ENCODE results near the gene CUL1.

The CUL1 gene

GRCh38 chr7:148664324-148664723 lies 34.4 kb upstream of the CUL1 start:
- Histone ChIP-seq H3F3A (ENCODE audit: control insufficient read depth, insufficient read depth) (no peaks in the 10 kb centered on the region), H3K4me2 (ENCODE audit: low read length) (no peak overlapping the region), H4K20me1 (ENCODE audit: control insufficient read depth, insufficient read depth, low read depth, low read length) (no peaks in the 10 kb centered on the region), H3K27ac (ENCODE audit: low read depth, low read length) (no peak overlapping the region), H3K27me3 (ENCODE audit: control insufficient read depth, low read length) (peaks cover 11% of the 10 kb centered on the region; the same call in 1 of the 2 replicates), H3K79me2 (ENCODE audit: control insufficient read depth, low read length) (no peaks in the 10 kb centered on the region), H3K36me3 (ENCODE audit: control insufficient read depth, low read length) (no peaks in the 10 kb centered on the region), H3K9me3 (ENCODE audit: control insufficient read depth, insufficient read depth, low read length) (no peaks in the 10 kb centered on the region), H3K9me2 (replicated peaks; ENCODE audit: control insufficient read depth, low read length) (no peaks in the 10 kb centered on the region), H3K4me3 (ENCODE audit: low read length) (no peak overlapping the region), H3K4me1 (ENCODE audit: control insufficient read depth, low read length) (no peaks in the 10 kb centered on the region)
- TF ChIP-seq EZH2phosphoT487 (IDR thresholded peaks at IDR 0.05; ENCODE audit: borderline replicate concordance, low read length): no peak
- TF ChIP-seq, protein P1, sequence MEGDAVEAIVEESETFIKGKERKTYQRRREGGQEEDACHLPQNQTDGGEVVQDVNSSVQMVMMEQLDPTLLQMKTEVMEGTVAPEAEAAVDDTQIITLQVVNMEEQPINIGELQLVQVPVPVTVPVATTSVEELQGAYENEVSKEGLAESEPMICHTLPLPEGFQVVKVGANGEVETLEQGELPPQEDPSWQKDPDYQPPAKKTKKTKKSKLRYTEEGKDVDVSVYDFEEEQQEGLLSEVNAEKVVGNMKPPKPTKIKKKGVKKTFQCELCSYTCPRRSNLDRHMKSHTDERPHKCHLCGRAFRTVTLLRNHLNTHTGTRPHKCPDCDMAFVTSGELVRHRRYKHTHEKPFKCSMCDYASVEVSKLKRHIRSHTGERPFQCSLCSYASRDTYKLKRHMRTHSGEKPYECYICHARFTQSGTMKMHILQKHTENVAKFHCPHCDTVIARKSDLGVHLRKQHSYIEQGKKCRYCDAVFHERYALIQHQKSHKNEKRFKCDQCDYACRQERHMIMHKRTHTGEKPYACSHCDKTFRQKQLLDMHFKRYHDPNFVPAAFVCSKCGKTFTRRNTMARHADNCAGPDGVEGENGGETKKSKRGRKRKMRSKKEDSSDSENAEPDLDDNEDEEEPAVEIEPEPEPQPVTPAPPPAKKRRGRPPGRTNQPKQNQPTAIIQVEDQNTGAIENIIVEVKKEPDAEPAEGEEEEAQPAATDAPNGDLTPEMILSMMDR (IDR thresholded peaks at IDR 0.05; ENCODE audit: low read depth, low read length, poor library complexity, severe bottlenecking): no peak

- H3K36me3 ChIP-seq (ENCODE audit: control insufficient read depth, low read length): no peaks in the 10 kb centered on the region
- H3F3A ChIP-seq (ENCODE audit: control insufficient read depth, insufficient read depth): no peaks in the 10 kb centered on the region
- peaks cover 11% of the 10 kb centered on the region; the same call in 1 of the 2 replicates for H3K27me3 ChIP-seq (ENCODE audit: control insufficient read depth, low read length)
- H3K79me2 ChIP-seq (ENCODE audit: control insufficient read depth, low read length): no peaks in the 10 kb centered on the region
- H3K9me3 ChIP-seq (ENCODE audit: control insufficient read depth, insufficient read depth, low read length): no peaks in the 10 kb centered on the region
- no peaks in the 10 kb centered on the region for H4K20me1 ChIP-seq (ENCODE audit: control insufficient read depth, insufficient read depth, low read depth, low read length)
- H3K9me2 ChIP-seq (replicated peaks; ENCODE audit: control insufficient read depth, low read length): no peaks in the 10 kb centered on the region
- no peak for TF ChIP-seq EZH2phosphoT487 (IDR thresholded peaks at IDR 0.05; ENCODE audit: borderline replicate concordance, low read length)
- TF ChIP-seq, protein P1 (IDR thresholded peaks at IDR 0.05; ENCODE audit: low read depth, low read length, poor library complexity, severe bottlenecking): no peak
- no peak overlapping the region for H3K4me3 ChIP-seq (ENCODE audit: low read length)
- H3K27ac ChIP-seq (ENCODE audit: low read depth, low read length): no peak overlapping the region
- H3K4me1 ChIP-seq (ENCODE audit: control insufficient read depth, low read length): no peaks in the 10 kb centered on the region
- no peak overlapping the region for H3K4me2 ChIP-seq (ENCODE audit: low read length)
Measured at GRCh38 chr7:148665221-148665620, 33.5 kb upstream of the CUL1 start.

DNA sequence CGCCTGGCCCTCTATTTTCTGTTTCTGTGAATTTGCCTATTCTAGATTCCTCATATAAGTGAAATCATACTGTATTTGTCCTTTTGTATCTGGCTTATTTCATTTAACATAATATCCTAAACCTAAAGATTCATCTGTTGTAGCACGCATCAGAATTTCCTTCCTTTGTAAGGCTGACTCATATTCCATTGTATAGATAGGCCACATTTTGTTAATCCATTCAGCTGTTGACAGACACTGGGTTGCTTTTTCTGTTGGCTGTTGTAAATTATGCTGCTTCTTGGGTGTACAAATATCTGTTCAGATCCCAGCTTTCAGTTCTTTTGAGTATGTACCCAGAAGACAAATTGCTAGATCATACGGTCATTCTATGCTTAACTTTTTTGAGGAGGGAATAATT lies 28.8 kb upstream of the CUL1 start:
- Histone ChIP-seq H4K20me1 (ENCODE audit: control insufficient read depth, insufficient read depth, low read depth, low read length) (no peaks in the 10 kb centered on the region), H3K4me1 (ENCODE audit: control insufficient read depth, low read length) (no peaks in the 10 kb centered on the region), H3K4me3 (ENCODE audit: low read length) (no peak overlapping the region), H3K36me3 (ENCODE audit: control insufficient read depth, low read length) (no peaks in the 10 kb centered on the region), H3K9me2 (replicated peaks; ENCODE audit: control insufficient read depth, low read length) (no peaks in the 10 kb centered on the region), H3K27ac (ENCODE audit: low read depth, low read length) (no peak overlapping the region), H3K79me2 (ENCODE audit: control insufficient read depth, low read length) (no peaks in the 10 kb centered on the region), H3K9me3 (ENCODE audit: control insufficient read depth, insufficient read depth, low read length) (peaks cover 2% of the 10 kb centered on the region; the same call in 1 of the 2 replicates), H3K4me2 (ENCODE audit: low read length) (no peak overlapping the region), H3F3A (ENCODE audit: control insufficient read depth, insufficient read depth) (no peaks in the 10 kb centered on the region), H3K27me3 (ENCODE audit: control insufficient read depth, low read length) (peaks cover 9% of the 10 kb centered on the region; the same call in 1 of the 2 replicates)
- TF ChIP-seq, protein P1 (IDR thresholded peaks at IDR 0.05; ENCODE audit: low read depth, low read length, poor library complexity, severe bottlenecking): no peak
- no peak for TF ChIP-seq EZH2phosphoT487 (IDR thresholded peaks at IDR 0.05; ENCODE audit: borderline replicate concordance, low read length)
